GM18909 (cell line): ENCODE data around the gene TSKS.

Experiments
- ATAC-seq: cut with Tn5 transposase; IDR thresholded peaks from one replicate; pipeline ENCODE4 v1.9.1; 2021; ENCODE audit warnings: mild to moderate bottlenecking; ENCODE audit not compliant: unreplicated experiment, poor library complexity

The TSKS gene

GRCh38 chr19:49763230-49763629, at the start of gene TSKS:
Gene TSKS, minus strand, starts transcription at chr19:49763306. Its CDS starts 59 bp downstream, at chr19:49763247.
- ATAC-seq, result no peak

- no peak for ATAC-seq
These were observed 49.4 kb upstream of the TSKS start for GRCh38 chr19:49812452-49812996.

DNA sequence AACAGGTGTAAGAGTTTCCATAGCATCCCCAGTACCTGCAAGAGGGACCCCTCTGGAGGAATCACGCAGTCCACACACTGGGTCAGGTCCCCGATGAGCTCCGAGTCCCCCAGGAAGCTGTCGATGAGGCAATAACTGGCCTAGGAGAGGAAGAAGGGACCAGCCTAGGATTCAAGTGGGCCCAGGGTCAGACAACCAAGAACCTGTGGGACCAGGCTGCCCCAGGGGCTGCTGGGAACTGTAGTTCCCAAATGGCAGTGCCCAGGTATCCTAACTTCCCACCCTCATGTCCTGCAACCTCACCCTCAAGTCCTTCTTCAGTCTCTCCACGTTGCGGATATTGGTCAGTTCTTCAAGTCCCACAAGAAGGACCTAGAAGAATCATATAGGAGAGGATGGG, 48.2 kb upstream of the TSKS start:
- no peak for ATAC-seq

DNA sequence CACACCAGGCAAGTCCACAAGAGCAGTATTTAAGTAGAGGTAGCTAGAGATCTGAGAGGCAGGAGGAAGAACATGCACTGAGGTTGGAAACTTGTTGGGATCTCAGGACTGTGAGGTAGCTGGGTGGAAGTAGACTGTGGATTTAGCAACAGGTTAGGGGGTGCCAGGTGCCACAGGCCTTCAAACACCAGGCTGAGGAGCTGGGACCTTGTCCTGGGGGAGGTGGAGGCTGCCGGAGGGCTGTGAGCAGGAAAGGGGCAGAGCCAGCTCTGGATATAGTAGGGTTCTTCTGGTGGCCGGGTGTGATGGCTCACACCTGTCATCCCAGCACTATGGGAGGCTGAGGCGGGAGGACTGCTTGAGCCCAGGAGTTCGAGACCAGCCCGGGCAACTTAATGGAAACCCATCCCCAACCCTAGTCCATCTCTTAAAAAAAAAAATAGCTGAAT, 46.9 kb upstream of the TSKS start:
- no peak for ATAC-seq

DNA sequence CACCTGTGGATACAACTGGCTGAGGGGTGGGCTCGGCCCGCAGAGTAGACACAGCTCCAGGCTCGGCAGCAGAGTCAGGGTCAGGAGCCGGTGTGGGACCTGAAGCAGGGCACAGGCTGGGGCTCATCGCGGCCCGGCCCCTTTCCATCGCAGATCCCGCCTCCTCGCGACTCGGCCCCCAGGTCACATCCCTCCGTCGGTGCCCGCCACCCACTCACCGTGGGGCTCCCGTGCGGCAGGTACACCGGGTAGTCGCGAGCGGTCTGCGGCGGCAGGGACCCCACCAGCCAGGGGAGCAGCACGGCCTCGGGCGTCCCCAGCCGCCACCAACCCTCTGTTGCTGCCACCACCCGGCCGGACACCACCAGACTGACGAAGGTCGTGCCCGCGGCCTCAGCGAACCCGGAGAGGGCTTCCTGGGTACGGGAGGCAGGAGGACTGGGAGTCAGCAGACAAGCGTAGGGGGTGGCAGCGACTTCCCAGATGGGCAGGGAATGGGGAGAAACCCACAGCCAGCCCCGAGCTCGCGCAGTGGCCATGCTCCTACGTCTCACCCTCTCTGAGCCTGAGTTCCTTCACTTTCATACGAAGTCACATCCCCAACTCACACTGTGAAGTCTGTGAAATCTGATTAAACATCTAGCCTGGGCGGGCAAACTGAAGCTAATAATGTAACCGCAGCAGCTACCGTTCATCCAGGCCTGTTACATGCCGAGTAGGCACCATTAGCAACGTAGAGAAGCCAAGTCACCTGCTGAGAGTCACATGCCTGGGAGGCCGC, 46.2 kb upstream of the TSKS start:
- ATAC-seq, result no peak

DNA sequence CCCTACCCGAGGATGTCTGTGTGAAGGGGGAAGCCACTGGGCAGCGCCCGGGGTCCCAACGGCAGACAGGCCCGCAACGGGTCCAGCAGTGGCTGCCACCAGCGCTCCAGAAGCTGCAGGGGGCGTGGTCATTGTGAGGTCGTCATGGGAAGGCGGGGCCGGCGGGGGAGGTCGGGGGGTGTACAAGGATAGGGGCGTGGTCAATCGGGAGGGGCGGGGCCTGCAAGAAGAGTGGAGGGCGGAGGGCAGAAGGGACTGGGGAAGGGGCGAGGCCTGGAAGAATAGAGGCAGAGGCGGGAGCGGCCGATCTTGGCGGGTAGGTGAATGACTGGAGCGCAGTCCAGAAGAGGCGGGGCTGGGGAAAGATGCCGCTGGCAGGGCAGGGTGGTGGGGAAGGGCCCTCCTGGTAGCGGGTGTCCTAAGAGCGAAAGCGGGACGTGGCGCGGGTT, 45.6 kb upstream of the TSKS start:
- no peak for ATAC-seq

- ATAC-seq, result no peak
These were observed 45.0 kb upstream of the TSKS start for GRCh38 chr19:49807904-49808675.

DNA sequence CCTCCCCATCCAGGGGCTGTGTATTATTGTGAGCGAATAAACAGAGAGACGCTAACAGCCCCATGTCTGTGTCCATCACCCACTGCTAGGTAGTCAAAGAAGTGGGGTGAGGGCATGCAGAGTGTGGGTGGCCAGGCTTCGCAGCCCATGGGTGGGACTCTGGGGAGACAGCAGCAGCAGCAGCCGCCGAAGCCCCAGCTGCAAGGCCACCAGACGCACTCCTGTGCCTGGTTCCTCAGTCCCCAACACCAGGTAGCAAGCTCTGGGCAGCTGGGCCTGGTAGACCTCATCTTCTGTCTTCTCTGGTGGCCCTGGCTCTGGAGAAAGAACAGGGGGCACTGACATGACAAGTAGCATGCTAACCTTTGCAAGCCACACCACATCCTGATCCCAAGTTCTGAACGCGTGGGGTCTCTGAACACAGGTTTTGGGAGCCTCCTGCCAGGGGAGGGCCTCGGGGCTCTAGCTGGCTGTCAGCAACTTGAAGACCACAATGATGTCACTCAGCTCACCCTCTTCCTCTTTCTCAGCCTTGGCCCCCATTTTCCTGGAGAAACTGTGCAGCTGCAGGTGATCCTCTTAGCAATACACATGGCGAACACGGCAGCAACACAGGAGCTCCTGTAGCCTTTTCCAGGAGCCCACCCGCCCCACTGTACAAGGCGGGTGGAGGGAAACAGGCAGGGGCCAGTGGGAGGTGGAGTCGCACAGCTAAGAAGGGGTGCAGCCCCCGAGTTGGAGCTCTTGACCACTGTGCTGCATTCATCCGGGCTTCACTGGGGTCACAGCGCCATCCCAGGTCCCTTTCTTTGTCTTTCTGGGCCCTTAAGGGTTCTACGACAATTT, 44.2 kb upstream of the TSKS start:
- no peak for ATAC-seq

GRCh38 chr19:49806620-49806959, 43.5 kb upstream of the TSKS start:
- no peak for ATAC-seq

- no peak for ATAC-seq
These were observed 42.9 kb upstream of the TSKS start for GRCh38 chr19:49805822-49806619.

- ATAC-seq, result no peak
These were observed 40.4 kb upstream of the TSKS start for GRCh38 chr19:49803529-49803856.

- no peak for ATAC-seq
These were observed 39.9 kb upstream of the TSKS start for GRCh38 chr19:49802836-49803528.

GRCh38 chr19:49801966-49802661, 39.0 kb upstream of the TSKS start:
- no peak for ATAC-seq

DNA sequence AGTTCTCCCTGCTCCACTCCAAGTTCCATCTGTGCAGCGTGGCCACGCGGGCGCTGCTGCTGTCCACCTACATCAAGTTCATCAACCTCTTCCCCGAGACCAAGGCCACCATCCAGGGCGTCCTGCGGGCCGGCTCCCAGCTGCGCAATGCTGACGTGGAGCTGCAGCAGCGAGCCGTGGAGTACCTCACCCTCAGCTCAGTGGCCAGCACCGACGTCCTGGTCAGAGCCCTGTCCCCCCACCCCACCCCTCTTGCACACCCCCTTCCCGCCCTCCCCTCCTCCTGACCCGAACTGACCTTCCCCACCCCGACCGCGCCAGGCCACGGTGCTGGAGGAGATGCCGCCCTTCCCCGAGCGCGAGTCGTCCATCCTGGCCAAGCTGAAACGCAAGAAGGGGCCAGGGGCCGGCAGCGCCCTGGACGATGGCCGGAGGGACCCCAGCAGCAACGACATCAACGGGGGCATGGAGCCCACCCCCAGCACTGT, 38.3 kb upstream of the TSKS start:
- no peak for ATAC-seq

GRCh38 chr19:49800771-49801170, 37.7 kb upstream of the TSKS start:
- ATAC-seq, result no peak

GRCh38 chr19:49799798-49800376, 36.8 kb upstream of the TSKS start:
- no peak for ATAC-seq

GRCh38 chr19:49799271-49799797, 36.2 kb upstream of the TSKS start:
- no peak for ATAC-seq

GRCh38 chr19:49798574-49798973, 35.5 kb upstream of the TSKS start:
- ATAC-seq, result no peak
